H9 (cell line): ENCODE measurements around the gene LGALS14. TPM values are rescaled to one million over a fixed set of nuclear protein-coding genes. Genes with fewer than 3 reads are reported as not detected.

Source experiments
- DNase-seq: peaks from one replicate; pipeline ENCODE4 v3.0.0-alpha.2; 2017
- H2AFZ ChIP-seq: one replicate; pipeline ENCODE4 v1.6.1; 2013; ENCODE audit warnings: mild to moderate bottlenecking, low read length, control low read depth, moderate library complexity
- H2AK5ac ChIP-seq: 2 replicates; pipeline ENCODE4 v1.6.1; 2013; ENCODE audit warnings: low read length, control low read depth, mixed read lengths; ENCODE audit not compliant: insufficient read length
- H2BK120ac ChIP-seq: one replicate; pipeline ENCODE4 v1.6.1; 2013; ENCODE audit warnings: low read depth, mild to moderate bottlenecking, low read length, control low read depth, inconsistent platforms; ENCODE audit not compliant: poor library complexity, severe bottlenecking
- H2BK12ac ChIP-seq: 2 replicates; pipeline ENCODE4 v1.6.1; 2013; ENCODE audit warnings: low read length, control low read depth, mixed read lengths, low read depth; ENCODE audit not compliant: insufficient read length
- H2BK15ac ChIP-seq: 2 replicates; pipeline ENCODE4 v1.6.1; 2013; ENCODE audit warnings: low read depth, low read length, control low read depth
- H2BK20ac ChIP-seq: one replicate; pipeline ENCODE4 v1.6.1; 2013; ENCODE audit warnings: low read depth, mild to moderate bottlenecking, low read length, control low read depth, inconsistent platforms; ENCODE audit not compliant: poor library complexity, severe bottlenecking
- H2BK5ac ChIP-seq: 2 replicates; pipeline ENCODE4 v1.6.1; 2013; ENCODE audit warnings: low read length, control low read depth, mixed read lengths; ENCODE audit not compliant: insufficient read length
- H3K14ac ChIP-seq: 2 replicates; pipeline ENCODE4 v1.6.1; 2013; ENCODE audit warnings: low read length, control low read depth; ENCODE audit not compliant: insufficient read depth
- H3K18ac ChIP-seq: 2 replicates; pipeline ENCODE4 v1.6.1; 2013; ENCODE audit warnings: low read depth, mild to moderate bottlenecking, mixed read lengths, low read length, control low read depth; ENCODE audit not compliant: insufficient read length
- H3K23ac ChIP-seq: 2 replicates; pipeline ENCODE4 v1.6.1; 2013; ENCODE audit warnings: low read length, control low read depth, mixed read lengths, low read depth; ENCODE audit not compliant: insufficient read length
- H3K23me2 ChIP-seq: 2 replicates; pipeline ENCODE4 v1.6.1; 2013; ENCODE audit warnings: low read depth, mild to moderate bottlenecking, mixed read lengths, low read length, control low read depth; ENCODE audit not compliant: insufficient read length, poor library complexity, severe bottlenecking
- H3K27ac ChIP-seq: 2 replicates; pipeline ENCODE4 v1.5.1; 2013; ENCODE audit warnings: low read length, control low read depth, mixed read lengths, low read depth; ENCODE audit not compliant: insufficient read length
- H3K27me3 ChIP-seq: 2 replicates; pipeline ENCODE4 v1.6.1; 2013; ENCODE audit warnings: low read length, control low read depth, inconsistent platforms; ENCODE audit not compliant: insufficient read depth
- H3K4ac ChIP-seq: 2 replicates; pipeline ENCODE4 v1.6.1; 2013; ENCODE audit warnings: low read depth, mild to moderate bottlenecking, control low read depth, inconsistent platforms, low read length, moderate library complexity
- H3K4me1 ChIP-seq: 2 replicates; pipeline ENCODE4 v1.6.1; 2013; ENCODE audit warnings: low read length, control low read depth, inconsistent platforms; ENCODE audit not compliant: insufficient read depth
- H3K4me2 ChIP-seq: 2 replicates; pipeline ENCODE4 v1.6.1; 2013; ENCODE audit warnings: low read length, control low read depth, mixed read lengths; ENCODE audit not compliant: insufficient read length, insufficient read depth
- H3K56ac ChIP-seq: 2 replicates; pipeline ENCODE4 v1.6.1; 2013; ENCODE audit warnings: low read depth, mild to moderate bottlenecking, mixed read lengths, low read length, control low read depth; ENCODE audit not compliant: insufficient read length
- H3K79me1 ChIP-seq: 2 replicates; pipeline ENCODE4 v1.6.1; 2013; ENCODE audit warnings: low read depth, mild to moderate bottlenecking, moderate library complexity, low read length, control low read depth, inconsistent platforms; ENCODE audit not compliant: insufficient read depth, poor library complexity, severe bottlenecking
- H3K79me2 ChIP-seq: 2 replicates; pipeline ENCODE4 v1.6.1; 2013; ENCODE audit warnings: low read length, control low read depth, inconsistent platforms; ENCODE audit not compliant: insufficient read depth
- H3K9ac ChIP-seq: 2 replicates; pipeline ENCODE4 v1.6.1; 2013; ENCODE audit warnings: low read length, control low read depth, mixed read lengths; ENCODE audit not compliant: insufficient read length; ENCODE audit errors: extremely low read depth
- H3K9me3 ChIP-seq: one replicate; pipeline ENCODE4 v1.6.1; 2013; ENCODE audit warnings: low read depth, low read length, inconsistent platforms; ENCODE audit not compliant: control insufficient read depth
- H3T11ph ChIP-seq: one replicate; pipeline ENCODE4 v1.6.1; 2013; ENCODE audit warnings: mild to moderate bottlenecking, low read length, control low read depth, inconsistent platforms
- H4K20me1 ChIP-seq: one replicate; pipeline ENCODE4 v1.6.1; 2013; ENCODE audit not compliant: control insufficient read depth, insufficient read length, insufficient read depth
- H4K5ac ChIP-seq: 2 replicates; pipeline ENCODE4 v1.6.1; 2013; ENCODE audit warnings: low read depth, mild to moderate bottlenecking, mixed read lengths, low read length, control low read depth; ENCODE audit not compliant: insufficient read length
- H4K8ac ChIP-seq: replicated peaks from 2 replicates; pipeline ENCODE4 v1.6.1; 2013; ENCODE audit warnings: low read length, control low read depth, mixed read lengths, low read depth; ENCODE audit not compliant: insufficient read length
- H4K91ac ChIP-seq: 2 replicates; pipeline ENCODE4 v1.6.1; 2013; ENCODE audit warnings: low read depth, mild to moderate bottlenecking, moderate library complexity, mixed read lengths, low read length, control low read depth; ENCODE audit not compliant: insufficient read length
- H3K27ac Mint-ChIP-seq, 3 experiments: 2 replicates in 2 of 3; 3 replicates in 1 of 3; pipeline ENCODE4 v1.8.0; 2020 to 2021; ENCODE audit warnings: mixed read lengths in 3 of 3, mild to moderate bottlenecking in 1 of 3, moderate library complexity in 1 of 3
- H3K27me3 Mint-ChIP-seq: 2 replicates; pipeline ENCODE4 v1.8.0; 2021; ENCODE audit warnings: low read depth, mild to moderate bottlenecking, moderate library complexity, mixed read lengths
- H3K36me3 Mint-ChIP-seq, 3 experiments: 2 replicates in 2 of 3; 3 replicates in 1 of 3; pipeline ENCODE4 v1.8.0; 2020 to 2021; ENCODE audit warnings: low read depth in 3 of 3, mixed read lengths in 3 of 3; ENCODE audit not compliant: insufficient read depth in 1 of 3
- H3K4me1 Mint-ChIP-seq, 2 experiments: 2 replicates each; pipeline ENCODE4 v1.8.0; 2020; ENCODE audit warnings: mixed read lengths in 2 of 2
- H3K4me3 Mint-ChIP-seq, 2 experiments: 2 replicates in 1 of 2; 3 replicates in 1 of 2; pipeline ENCODE4 v1.8.0; 2020 to 2021; ENCODE audit warnings: mild to moderate bottlenecking in 2 of 2, mixed read lengths in 2 of 2, moderate library complexity in 1 of 2
- H3K9me3 Mint-ChIP-seq, 2 experiments: 2 replicates in 1 of 2; 3 replicates in 1 of 2; pipeline ENCODE4 v1.8.0; 2020; ENCODE audit warnings: mild to moderate bottlenecking in 2 of 2, mixed read lengths in 2 of 2, moderate library complexity in 1 of 2
- WGBS: extraction: QIAGEN DNeasy Blood & Tissue Kit; methylation state at CpG from one replicate; pipeline ENCODE4 v1.1.7; 2013; ENCODE audit warnings: missing lambda C conversion rate, low lambda C conversion rate, mixed read lengths; ENCODE audit not compliant: insufficient read length; ENCODE audit errors: extremely low coverage; 5-methylcytosine and 5-hydroxymethylcytosine counted together
- total RNA-seq: library from RNA; stranded (reverse); gene quantifications from 2 replicates; pipeline ENCODE4 v1.2.1, GENCODE V29; 2021
- TF ChIP-seq, protein P1 (sequence below): fragments of 200-600 bp; sonication (generic); conservative IDR thresholded peaks from 3 replicates; pipeline ENCODE4 v1.8.0; 2021; ENCODE audit warnings: antibody characterized with exemption, mild to moderate bottlenecking

The LGALS14 gene
- total RNA-seq, 1 experiment from 2014 or later, result not detected

DNA sequence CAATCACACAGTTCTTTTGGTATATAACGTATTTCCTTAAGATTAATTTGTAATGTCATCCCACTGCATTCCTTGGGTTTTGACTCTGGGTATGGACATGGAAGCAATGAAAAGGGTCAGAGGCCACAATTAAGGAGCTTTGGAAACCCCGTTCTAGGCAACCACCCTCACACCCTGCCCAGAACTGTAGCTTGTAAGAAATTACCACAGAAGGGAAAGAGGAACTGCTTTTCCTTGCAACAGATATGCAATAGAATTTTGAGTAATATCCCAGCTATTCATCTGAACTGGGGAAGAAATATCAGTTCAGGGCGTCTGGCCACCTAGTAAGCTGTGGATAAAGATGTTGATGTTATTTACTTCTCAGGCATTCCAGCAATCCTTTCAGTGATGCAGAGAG, 34.5 kb downstream of the LGALS14 start:
- Histone ChIP-seq H2BK15ac (no peak overlapping the region), H2BK5ac (no peak overlapping the region), H3T11ph (no peak overlapping the region), H2BK20ac (no peak overlapping the region), H3K18ac (no peak overlapping the region), H2AFZ (no peak overlapping the region), H3K9ac (no peak overlapping the region), H4K20me1 (no peaks in the 10 kb centered on the region), H3K23me2 (no peaks in the 10 kb centered on the region), H3K4me1 (no peaks in the 10 kb centered on the region; the same call in 1 of the 2 replicates), H4K91ac (no peak overlapping the region), H3K27me3 (no peaks in the 10 kb centered on the region), H4K8ac (no peak overlapping the region), H3K9me3 (no peaks in the 10 kb centered on the region), H3K23ac (no peak overlapping the region), H3K79me2 (no peaks in the 10 kb centered on the region), H2AK5ac (no peak overlapping the region), H4K5ac (no peak overlapping the region), H3K4me2 (no peak overlapping the region), H2BK120ac (no peak overlapping the region), H3K14ac (no peak overlapping the region), H3K27ac (no peak overlapping the region), H3K79me1 (no peaks in the 10 kb centered on the region), H2BK12ac (no peak overlapping the region), H3K4ac (no peak overlapping the region), H3K56ac (no peak overlapping the region)
- no peak overlapping the region for H3K4me3 Mint-ChIP-seq
- TF ChIP-seq, protein P1, sequence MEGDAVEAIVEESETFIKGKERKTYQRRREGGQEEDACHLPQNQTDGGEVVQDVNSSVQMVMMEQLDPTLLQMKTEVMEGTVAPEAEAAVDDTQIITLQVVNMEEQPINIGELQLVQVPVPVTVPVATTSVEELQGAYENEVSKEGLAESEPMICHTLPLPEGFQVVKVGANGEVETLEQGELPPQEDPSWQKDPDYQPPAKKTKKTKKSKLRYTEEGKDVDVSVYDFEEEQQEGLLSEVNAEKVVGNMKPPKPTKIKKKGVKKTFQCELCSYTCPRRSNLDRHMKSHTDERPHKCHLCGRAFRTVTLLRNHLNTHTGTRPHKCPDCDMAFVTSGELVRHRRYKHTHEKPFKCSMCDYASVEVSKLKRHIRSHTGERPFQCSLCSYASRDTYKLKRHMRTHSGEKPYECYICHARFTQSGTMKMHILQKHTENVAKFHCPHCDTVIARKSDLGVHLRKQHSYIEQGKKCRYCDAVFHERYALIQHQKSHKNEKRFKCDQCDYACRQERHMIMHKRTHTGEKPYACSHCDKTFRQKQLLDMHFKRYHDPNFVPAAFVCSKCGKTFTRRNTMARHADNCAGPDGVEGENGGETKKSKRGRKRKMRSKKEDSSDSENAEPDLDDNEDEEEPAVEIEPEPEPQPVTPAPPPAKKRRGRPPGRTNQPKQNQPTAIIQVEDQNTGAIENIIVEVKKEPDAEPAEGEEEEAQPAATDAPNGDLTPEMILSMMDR, result no peak
- no peaks in the 10 kb centered on the region for H3K36me3 Mint-ChIP-seq
- DNase-seq, result no peak
- peaks cover 13% of the 10 kb centered on the region for H3K27me3 Mint-ChIP-seq
- no CpG with 5 or more reads among the region's 3 CpGs for WGBS
- no peak overlapping the region for H3K27ac Mint-ChIP-seq
- no peaks in the 10 kb centered on the region for H3K9me3 Mint-ChIP-seq
- no peaks in the 10 kb centered on the region; a peak in 1 of 4 replicates for H3K4me1 Mint-ChIP-seq
